ENCODE measurements around the gene SH3D19. TPM values are rescaled to one million over a fixed set of nuclear protein-coding genes. Genes with fewer than 3 reads are reported as not detected.
"Not testable (repeated sequence)": the region's sequence is repeated elsewhere in the genome, so short reads cannot be mapped to it uniquely, and the experiment has no call there.

SH3D19 gene
- total RNA-seq, 1 experiment from 2014 or later = 15.5 TPM

GRCh38 chr4:151092488-151092887 is 232.9 kb downstream of the SH3D19 start:
- H3K9me3 Mint-ChIP-seq (ENCODE audit: low read depth, unreplicated experiment) = no peaks in the 10 kb centered on the region
- H3K4me1 Mint-ChIP-seq (ENCODE audit: low read depth, unreplicated experiment) = no peaks in the 10 kb centered on the region
- intact Hi-C loops (cut with micrococcal nuclease; ENCODE audit: unreplicated experiment) = no loop called here
- no peaks in the 10 kb centered on the region for H3K36me3 Mint-ChIP-seq (ENCODE audit: insufficient read depth, unreplicated experiment)
- CTCF ChIA-PET = interaction anchor here (0.6 kb wide), 1 partner anchor 10 kb away, joined by 3 read pairs; no protein-coding TSS in a partner anchor
- no peak overlapping the region for H3K27ac Mint-ChIP-seq (ENCODE audit: unreplicated experiment)
- DNase-seq = no peak
- BruUV-seq (replicated peaks) = no TSS peak
- no peaks in the 10 kb centered on the region for H3K27me3 Mint-ChIP-seq (ENCODE audit: unreplicated experiment)
- TF ChIP-seq CTCF (IDR thresholded peaks at IDR 0.05; ENCODE audit: unreplicated experiment) = no peak
- H3K4me3 Mint-ChIP-seq (ENCODE audit: low read depth, unreplicated experiment) = no peak overlapping the region

GRCh38 chr4:151091047-151091446 is 234.4 kb downstream of the SH3D19 start:
- no peak for DNase-seq
- BruUV-seq (replicated peaks) = no TSS peak
- Mint-ChIP-seq H3K36me3 (ENCODE audit: insufficient read depth, unreplicated experiment) (no peaks in the 10 kb centered on the region), H3K9me3 (ENCODE audit: low read depth, unreplicated experiment) (no peaks in the 10 kb centered on the region), H3K27me3 (ENCODE audit: unreplicated experiment) (no peaks in the 10 kb centered on the region), H3K27ac (ENCODE audit: unreplicated experiment) (no peak overlapping the region), H3K4me3 (ENCODE audit: low read depth, unreplicated experiment) (no peak overlapping the region), H3K4me1 (ENCODE audit: low read depth, unreplicated experiment) (no peaks in the 10 kb centered on the region)
- no peak for TF ChIP-seq CTCF (IDR thresholded peaks at IDR 0.05; ENCODE audit: unreplicated experiment)
- intact Hi-C loops (cut with micrococcal nuclease; ENCODE audit: unreplicated experiment) = no loop called here
- CTCF ChIA-PET = no interaction called here

- no TSS peak for BruUV-seq (replicated peaks)
- CTCF ChIA-PET = no interaction called here
- intact Hi-C loops (cut with micrococcal nuclease; ENCODE audit: unreplicated experiment) = no loop called here
Measured at GRCh38 chr4:151087467-151087866, 237.9 kb downstream of the SH3D19 start.

GRCh38 chr4:151077978-151078377 is 247.4 kb downstream of the SH3D19 start:
- H3K4me1 Mint-ChIP-seq (ENCODE audit: low read depth, unreplicated experiment); intact Hi-C loops (cut with micrococcal nuclease; ENCODE audit: unreplicated experiment); H3K27me3 Mint-ChIP-seq (ENCODE audit: unreplicated experiment); H3K4me3 Mint-ChIP-seq (ENCODE audit: low read depth, unreplicated experiment); BruUV-seq (replicated peaks); H3K36me3 Mint-ChIP-seq (ENCODE audit: insufficient read depth, unreplicated experiment); H3K27ac Mint-ChIP-seq (ENCODE audit: unreplicated experiment); H3K9me3 Mint-ChIP-seq (ENCODE audit: low read depth, unreplicated experiment); DNase-seq: not testable (repeated sequence)
- CTCF ChIA-PET = interaction anchor here (0.6 kb wide), 1 partner anchor 27 kb away, joined by 3 read pairs; no protein-coding TSS in a partner anchor

More at GRCh38 chr4:151087467-151087866, 237.9 kb downstream of the SH3D19 start:
- Mint-ChIP-seq H3K27me3 (ENCODE audit: unreplicated experiment) (no peaks in the 10 kb centered on the region), H3K4me3 (ENCODE audit: low read depth, unreplicated experiment) (no peak overlapping the region), H3K27ac (ENCODE audit: unreplicated experiment) (no peak overlapping the region), H3K36me3 (ENCODE audit: insufficient read depth, unreplicated experiment) (no peaks in the 10 kb centered on the region), H3K9me3 (ENCODE audit: low read depth, unreplicated experiment) (no peaks in the 10 kb centered on the region), H3K4me1 (ENCODE audit: low read depth, unreplicated experiment) (no peaks in the 10 kb centered on the region)
- TF ChIP-seq CTCF (IDR thresholded peaks at IDR 0.05; ENCODE audit: unreplicated experiment) = no peak
- DNase-seq = no peak

- intact Hi-C loops (cut with micrococcal nuclease; ENCODE audit: unreplicated experiment) = no loop called here
- Mint-ChIP-seq H3K27me3 (ENCODE audit: unreplicated experiment) (no peaks in the 10 kb centered on the region), H3K36me3 (ENCODE audit: insufficient read depth, unreplicated experiment) (no peaks in the 10 kb centered on the region), H3K4me3 (ENCODE audit: low read depth, unreplicated experiment) (no peak overlapping the region), H3K9me3 (ENCODE audit: low read depth, unreplicated experiment) (no peaks in the 10 kb centered on the region), H3K27ac (ENCODE audit: unreplicated experiment) (no peak overlapping the region), H3K4me1 (ENCODE audit: low read depth, unreplicated experiment) (no peaks in the 10 kb centered on the region)
- no peak for DNase-seq
- TF ChIP-seq CTCF (IDR thresholded peaks at IDR 0.05; ENCODE audit: unreplicated experiment) = no peak
- no TSS peak for BruUV-seq (replicated peaks)
- CTCF ChIA-PET = interaction anchor here (0.6 kb wide), 1 partner anchor 14 kb away, joined by 3 read pairs; no protein-coding TSS in a partner anchor
Measured at GRCh38 chr4:151074416-151074916, 250.9 kb downstream of the SH3D19 start.

All from Calu3 (cell line).